Stimulated activated CD4-positive, alpha-beta T cell treated with anti-CD3 and anti-CD28 coated beads, Interleukin-4, amount 100 ng/mL, for 4 hours (primary cell): ENCODE results near the gene AKAP8L.
"Not testable (repeated sequence)": the region's sequence is repeated elsewhere in the genome, so short reads cannot be mapped to it uniquely, and the experiment has no call there.

ENCODE experiments used
- DNase-seq, 2 experiments: peaks; one replicate each; pipeline ENCODE4 v3.0.0-alpha.2; 2020

The AKAP8L gene

GRCh38 chr19:15379083-15379998 is 39.4 kb downstream of the AKAP8L start, which contains the start of gene AKAP8:
Gene AKAP8 (minus strand): TSS chr19:15379787. CDS start chr19:15379731, 56 bp downstream.
- DNase-seq, result peak; percentile 97 to 99

GRCh38 chr19:15378534-15379082 is 40.2 kb downstream of the AKAP8L start:
- DNase-seq, result peak; percentile 39 to 43

GRCh38 chr19:15374796-15375440 is 43.9 kb downstream of the AKAP8L start:
- no peak for DNase-seq

- DNase-seq, result no peak
Observed at GRCh38 chr19:15374105-15374651, 44.6 kb downstream of the AKAP8L start.

- no peak for DNase-seq
Observed at GRCh38 chr19:15373644-15374043, 45.1 kb downstream of the AKAP8L start.

- no peak for DNase-seq
Observed at GRCh38 chr19:15372891-15373301, 45.9 kb downstream of the AKAP8L start.

GRCh38 chr19:15372470-15372869 is 46.3 kb downstream of the AKAP8L start:
- DNase-seq, result no peak

- no peak for DNase-seq
Observed at GRCh38 chr19:15371786-15372380, 46.9 kb downstream of the AKAP8L start.

- DNase-seq, result no peak
Observed at GRCh38 chr19:15371119-15371518, 47.7 kb downstream of the AKAP8L start.

- no peak for DNase-seq
Observed at GRCh38 chr19:15369594-15369891, 49.2 kb downstream of the AKAP8L start.

- no peak for DNase-seq
Observed at GRCh38 chr19:15368798-15369593, 49.8 kb downstream of the AKAP8L start.

GRCh38 chr19:15368051-15368632 is 50.6 kb downstream of the AKAP8L start:
- no peak for DNase-seq

- DNase-seq, result no peak
Observed at GRCh38 chr19:15367439-15367838, 51.3 kb downstream of the AKAP8L start.

GRCh38 chr19:15365264-15365663 is 53.5 kb downstream of the AKAP8L start:
- DNase-seq, result no peak

- not testable (repeated sequence) for DNase-seq
Observed at GRCh38 chr19:15363791-15364190, 55.0 kb downstream of the AKAP8L start.

GRCh38 chr19:15363048-15363447 is 55.7 kb downstream of the AKAP8L start:
- not testable (repeated sequence) for DNase-seq

GRCh38 chr19:15360015-15360414 is 58.8 kb downstream of the AKAP8L start:
- not testable (repeated sequence) for DNase-seq

- DNase-seq, result no peak
Observed at GRCh38 chr19:15358918-15359317, 59.9 kb downstream of the AKAP8L start.

GRCh38 chr19:15357906-15358305 is 60.9 kb downstream of the AKAP8L start:
- DNase-seq, result no peak

GRCh38 chr19:15354566-15355296 is 64.1 kb downstream of the AKAP8L start:
- DNase-seq, result no peak

- no peak for DNase-seq
Observed at GRCh38 chr19:15353908-15354307, 64.9 kb downstream of the AKAP8L start.
